Sigmoid colon (tissue), 4 donors: ENCODE data around the gene RGSL1.

Experiments used
- CTCF ChIP-seq, 4 experiments: fragments of 450-650 bp in 3 of 4; fragments of 200-600 bp in 1 of 4; IDR thresholded peaks; one replicate each; pipeline ENCODE4 v1.5.1; 2016 to 2019; ENCODE audit warnings: antibody characterized with exemption in 4 of 4, mild to moderate bottlenecking in 3 of 4, moderate library complexity in 2 of 4
- POLR2A ChIP-seq, 2 donors: fragments of 450-650 bp; IDR thresholded peaks; one replicate each; pipeline ENCODE4 v1.6.1; 2016; ENCODE audit warnings: antibody characterized with exemption in 2 of 2, mild to moderate bottlenecking in 2 of 2, moderate library complexity in 2 of 2
- POLR2AphosphoS5 ChIP-seq, 4 donors: sonication (generic); formaldehyde crosslinking; IDR thresholded peaks; one replicate each; pipeline ENCODE4 v1.6.1; 2017; ENCODE audit warnings: antibody characterized with exemption in 4 of 4

- TF ChIP-seq CTCF (IDR thresholded peaks at IDR 0.05): no peak
- TF ChIP-seq POLR2A (IDR thresholded peaks at IDR 0.05): no peak
- no peak for TF ChIP-seq POLR2AphosphoS5 (IDR thresholded peaks at IDR 0.05)
Measured at GRCh38 chr1:182574156-182574555, 124.2 kb downstream of the RGSL1 start.
